Pancreas (tissue), 10 donors: ENCODE measurements around the gene GALR3. TPM values are rescaled to one million over a fixed set of nuclear protein-coding genes. Genes with fewer than 3 reads are reported as not detected.

Experiments used
- ATAC-seq, 4 donors: fragments of 200-7000 bp; cut with Tn5 transposase; one replicate each; pipeline versions ENCODE4 v1.8.0 to v1.9.1; 2020; ENCODE audit warnings: mild to moderate bottlenecking in 4 of 4, moderate library complexity in 4 of 4
- DNase-seq, 6 donors: peaks; one replicate each; pipeline ENCODE4 v3.0.0-alpha.2; 2020
- FAIRE-seq: peaks from 2 replicates; lab custom pipeline; 2012; peaks lifted over from hg19 to GRCh38; lab: Jason Lieb, UNC
- H3K27ac ChIP-seq, 4 donors: fragments of 200-600 bp; sonication (generic); 1 replicate in 3 of 4; 2 replicates in 1 of 4; pipeline versions ENCODE4 v1.5.0 to v1.8.0; 2020
- H3K27me3 ChIP-seq, 4 donors: fragments of 200-600 bp; one replicate each; pipeline ENCODE4 v1.8.0; 2021
- H3K36me3 ChIP-seq, 3 donors: fragments of 200-600 bp; sonication (generic) in 1 of 3; one replicate each; pipeline versions ENCODE4 v1.5.0 to v1.8.0; 2020 to 2021
- H3K4me1 ChIP-seq, 3 donors: fragments of 200-600 bp; one replicate each; pipeline ENCODE4 v1.8.0; 2021
- H3K4me3 ChIP-seq, 4 donors: fragments of 200-600 bp; sonication (generic) in 2 of 4; one replicate each; pipeline versions ENCODE4 v1.5.0 to v1.8.0; 2020 to 2021
- H3K9me3 ChIP-seq, 4 donors: fragments of 200-600 bp; one replicate each; pipeline ENCODE4 v1.8.0; 2021
- WGBS, 2 donors: extraction: QIAGEN DNeasy Blood & Tissue Kit; methylation state at CpG; one replicate each; pipeline ENCODE4 v1.1.7; 2013; 5-methylcytosine and 5-hydroxymethylcytosine counted together
- intact Hi-C, 3 donors: fragments of 100-400 bp; cut with DNase I; formaldehyde crosslinking; loops; one replicate each; pipeline versions ENCODE4 v1.11.1 to v1.14.2; 2022
- polyA plus RNA-seq, 2 donors: library from polyadenylated mRNA; stranded (reverse); fragments of 200-250 nt; gene quantifications; one replicate each; pipeline ENCODE4 v1.2.3, GENCODE V29; 2013
- total RNA-seq, 6 donors: library from RNA; stranded (reverse); fragmentation: NEBNext Ultra II Directional in 4 of 6; extraction: Animal tissue kit (Norgen Biotek cat#: 25700) in 4 of 6; gene quantifications; one replicate each; pipeline versions ENCODE4 v1.2.1 to v1.2.4, GENCODE V29; 2021 to 2023
- TF ChIP-seq, protein P1 (sequence below), 4 donors: fragments of 200-600 bp; sonication (generic) in 3 of 4; IDR thresholded peaks; one replicate each; pipeline versions ENCODE4 v1.5.0 to v1.8.0; 2021; ENCODE audit warnings: antibody characterized with exemption in 4 of 4
- donor health status: healthy with polysubstance abuse.
- donor health status: DM: no; HTN: no; CAD: no; lungs with moderate emphysema.
- donor health status: DM: no; HTN: no; CAD: no.
- donor health status: control.
- donor health status: control.
- donor health status: Bipolar disorder and iron deficiency.
- donor health status: DM: yes; HTN: yes; CAD: no.
- donor health status: DM: no; HTN: no; CAD: no.
- donor health status: DM: no; HTN: no; CAD: no.
- donor health status: DM: yes; HTN: yes; CAD: no.

GALR3 gene
- total and polyA plus RNA-seq, 8 donors: 0.19 to 0.75 (median 0.43) TPM; not detected in 3

DNA sequence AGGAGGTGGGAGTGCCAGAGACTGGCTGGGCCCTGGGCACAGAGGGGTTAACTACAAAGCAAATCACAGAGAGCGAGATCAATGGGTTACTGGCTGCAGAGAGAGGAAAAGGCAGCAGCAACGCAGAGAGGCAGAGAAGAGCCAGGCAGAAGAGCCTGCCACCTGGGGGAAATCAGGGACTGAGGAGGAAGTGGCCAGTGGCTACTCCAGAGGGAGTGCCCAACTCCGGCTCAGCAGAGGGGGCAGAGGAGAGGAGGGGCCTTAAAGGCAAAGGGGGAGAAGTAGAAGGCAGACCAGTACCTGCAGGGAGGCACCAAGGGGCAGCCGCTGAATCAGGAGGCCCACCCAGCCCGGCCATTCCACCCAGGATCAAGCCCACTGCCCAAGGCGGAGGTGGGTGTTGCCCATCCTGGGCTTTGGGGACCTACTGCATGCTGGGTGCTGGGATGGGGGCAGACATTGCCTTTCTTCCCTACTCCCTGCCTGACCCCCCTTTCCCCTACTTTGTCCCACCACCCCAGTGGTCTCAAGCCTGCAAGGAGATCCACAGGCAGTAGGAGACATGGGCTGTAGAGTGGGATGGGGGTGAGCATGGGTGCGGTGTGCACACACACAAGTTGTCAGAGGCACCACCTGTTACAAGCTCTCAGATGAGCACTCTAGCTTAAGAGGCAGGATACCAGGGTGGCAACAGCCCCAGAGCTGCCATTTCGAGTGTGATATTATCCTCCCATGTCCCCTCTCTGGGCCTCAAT lies 926 bp upstream of the GALR3 start:
- Histone ChIP-seq H3K4me1 (peaks cover 3 to 14% (median 11%) of the 10 kb centered on the region in 3 donors), H3K36me3 (no peaks in the 10 kb centered on the region), H3K27me3 (no peaks in the 10 kb centered on the region), H3K27ac (no peak overlapping the region), H3K9me3 (no peaks in the 10 kb centered on the region), H3K4me3 (no peak overlapping the region)
- DNase-seq (no peak), ATAC-seq (no peak), FAIRE-seq (no peak)
- WGBS, 2 donors: 46 to 51% methylated on average over 8 of the region's 8 CpGs
- TF ChIP-seq, protein P1, sequence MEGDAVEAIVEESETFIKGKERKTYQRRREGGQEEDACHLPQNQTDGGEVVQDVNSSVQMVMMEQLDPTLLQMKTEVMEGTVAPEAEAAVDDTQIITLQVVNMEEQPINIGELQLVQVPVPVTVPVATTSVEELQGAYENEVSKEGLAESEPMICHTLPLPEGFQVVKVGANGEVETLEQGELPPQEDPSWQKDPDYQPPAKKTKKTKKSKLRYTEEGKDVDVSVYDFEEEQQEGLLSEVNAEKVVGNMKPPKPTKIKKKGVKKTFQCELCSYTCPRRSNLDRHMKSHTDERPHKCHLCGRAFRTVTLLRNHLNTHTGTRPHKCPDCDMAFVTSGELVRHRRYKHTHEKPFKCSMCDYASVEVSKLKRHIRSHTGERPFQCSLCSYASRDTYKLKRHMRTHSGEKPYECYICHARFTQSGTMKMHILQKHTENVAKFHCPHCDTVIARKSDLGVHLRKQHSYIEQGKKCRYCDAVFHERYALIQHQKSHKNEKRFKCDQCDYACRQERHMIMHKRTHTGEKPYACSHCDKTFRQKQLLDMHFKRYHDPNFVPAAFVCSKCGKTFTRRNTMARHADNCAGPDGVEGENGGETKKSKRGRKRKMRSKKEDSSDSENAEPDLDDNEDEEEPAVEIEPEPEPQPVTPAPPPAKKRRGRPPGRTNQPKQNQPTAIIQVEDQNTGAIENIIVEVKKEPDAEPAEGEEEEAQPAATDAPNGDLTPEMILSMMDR (IDR thresholded peaks at IDR 0.05): no peak
- intact Hi-C loops: no loop called here

DNA sequence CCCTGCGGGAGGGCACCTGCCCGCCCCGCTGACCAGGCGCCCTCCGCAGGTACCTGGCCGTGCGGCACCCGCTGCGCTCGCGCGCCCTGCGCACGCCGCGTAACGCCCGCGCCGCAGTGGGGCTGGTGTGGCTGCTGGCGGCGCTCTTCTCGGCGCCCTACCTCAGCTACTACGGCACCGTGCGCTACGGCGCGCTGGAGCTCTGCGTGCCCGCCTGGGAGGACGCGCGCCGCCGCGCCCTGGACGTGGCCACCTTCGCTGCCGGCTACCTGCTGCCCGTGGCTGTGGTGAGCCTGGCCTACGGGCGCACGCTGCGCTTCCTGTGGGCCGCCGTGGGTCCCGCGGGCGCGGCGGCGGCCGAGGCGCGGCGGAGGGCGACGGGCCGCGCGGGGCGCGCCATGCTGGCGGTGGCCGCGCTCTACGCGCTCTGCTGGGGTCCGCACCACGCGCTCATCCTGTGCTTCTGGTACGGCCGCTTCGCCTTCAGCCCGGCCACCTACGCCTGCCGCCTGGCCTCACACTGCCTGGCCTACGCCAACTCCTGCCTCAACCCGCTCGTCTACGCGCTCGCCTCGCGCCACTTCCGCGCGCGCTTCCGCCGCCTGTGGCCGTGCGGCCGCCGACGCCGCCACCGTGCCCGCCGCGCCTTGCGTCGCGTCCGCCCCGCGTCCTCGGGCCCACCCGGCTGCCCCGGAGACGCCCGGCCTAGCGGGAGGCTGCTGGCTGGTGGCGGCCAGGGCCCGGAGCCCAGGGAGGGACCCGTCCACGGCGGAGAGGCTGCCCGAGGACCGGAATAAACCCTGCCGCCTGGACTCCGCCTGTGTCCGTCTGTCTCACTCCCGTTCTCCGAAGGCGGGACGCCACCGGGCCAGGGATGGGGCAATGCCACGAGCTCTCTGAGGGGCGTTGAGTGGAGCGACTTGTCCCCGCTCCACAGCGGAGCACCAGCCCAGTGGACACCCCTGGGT lies 1.8 kb downstream of the GALR3 start:
- FAIRE-seq (no peak), ATAC-seq (no peak), DNase-seq (no peak)
- Histone ChIP-seq H3K27ac (no peak overlapping the region), H3K9me3 (no peaks in the 10 kb centered on the region), H3K4me3 (peak overlapping the region in 1 of 4 donors; percentile 14), H3K27me3 (no peaks in the 10 kb centered on the region), H3K36me3 (no peaks in the 10 kb centered on the region), H3K4me1 (no peaks in the 10 kb centered on the region)
- TF ChIP-seq, protein P1 (IDR thresholded peaks at IDR 0.05): no peak
- WGBS, 2 donors: 36 to 56% methylated on average over 123 to 135 of the region's 135 CpGs
- intact Hi-C loops: no loop called here

DNA sequence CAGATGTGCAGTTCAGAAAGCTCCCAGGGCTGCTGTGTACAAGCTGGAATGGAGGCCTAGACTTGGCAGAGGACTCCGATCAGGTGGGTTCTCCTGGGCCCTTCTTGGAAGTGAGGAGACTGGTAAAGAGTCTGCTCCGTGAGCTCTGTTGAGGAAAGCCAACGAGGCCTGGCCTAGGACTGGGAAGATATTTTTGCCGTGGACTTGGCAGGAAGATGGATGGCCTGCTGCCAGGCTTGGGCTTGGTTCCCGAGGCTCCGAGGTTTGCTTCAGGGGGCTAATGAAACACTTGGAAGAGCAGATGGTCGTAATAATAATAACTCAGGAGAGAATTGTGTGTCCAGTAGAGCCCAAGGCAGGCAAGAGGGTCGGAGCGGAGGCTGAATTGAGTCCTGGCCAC lies 3.9 kb downstream of the GALR3 start:
- no peaks in the 10 kb centered on the region for H3K4me1 ChIP-seq
- DNase-seq (no peak), FAIRE-seq (no peak), ATAC-seq (peak in 2 of 4 donors; percentile 31 to 33)
- H3K27ac ChIP-seq: no peak overlapping the region
- no peaks in the 10 kb centered on the region for H3K9me3 ChIP-seq
- no peak overlapping the region for H3K4me3 ChIP-seq
- TF ChIP-seq, protein P1 (IDR thresholded peaks at IDR 0.05): no peak
- H3K36me3 ChIP-seq: peaks cover 0 to 19% (median 17%) of the 10 kb centered on the region in 3 donors
- WGBS, 2 donors: 37 to 38% methylated on average over 9 of the region's 9 CpGs
- intact Hi-C loops: no loop called here
- no peaks in the 10 kb centered on the region for H3K27me3 ChIP-seq

DNA sequence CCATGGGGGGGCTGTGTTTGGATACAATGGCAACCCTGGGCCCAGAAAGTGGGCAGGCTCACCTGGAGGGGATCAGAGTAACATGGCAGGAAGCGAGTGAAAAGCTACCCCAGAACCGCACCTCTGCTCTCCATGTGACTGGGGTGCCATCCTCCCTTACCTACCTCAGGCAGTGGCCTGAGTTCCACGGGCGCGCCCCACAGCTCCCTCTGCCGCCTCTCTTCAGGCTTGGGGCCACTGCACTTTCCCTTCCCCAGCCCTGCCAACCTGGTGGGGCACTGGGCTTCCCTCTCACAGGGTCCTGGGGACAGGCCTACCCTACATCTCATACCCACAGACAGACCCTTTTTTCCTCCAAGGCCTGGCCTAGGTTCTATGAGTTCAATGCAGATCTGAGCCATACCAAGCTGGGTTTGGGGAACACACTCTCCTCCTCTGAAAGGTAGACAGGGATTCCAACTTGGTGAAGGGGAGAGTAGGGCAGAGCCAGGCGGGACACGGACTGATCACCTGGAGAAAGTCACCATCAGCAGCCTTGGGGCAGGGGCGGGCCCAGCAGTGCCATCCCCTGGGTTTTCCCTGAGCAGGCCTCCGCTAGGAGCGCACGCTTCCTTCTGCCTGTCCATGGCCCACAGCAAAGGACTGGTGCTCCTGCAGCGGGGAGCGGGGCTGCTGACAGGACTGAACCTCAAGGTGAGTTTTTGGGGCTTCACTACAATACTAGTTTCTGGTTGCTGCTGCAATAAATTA lies 7.1 kb downstream of the GALR3 start:
- H3K36me3 ChIP-seq: peaks cover 0 to 41% (median 36%) of the 10 kb centered on the region in 3 donors
- H3K27ac ChIP-seq: no peak overlapping the region
- DNase-seq (no peak), FAIRE-seq (no peak), ATAC-seq (no peak)
- TF ChIP-seq, protein P1 (IDR thresholded peaks at IDR 0.05): no peak
- H3K4me3 ChIP-seq: no peak overlapping the region
- 90 to 95% methylated on average over 14 of the region's 14 CpGs for WGBS, 2 donors
- H3K4me1 ChIP-seq: no peaks in the 10 kb centered on the region
- no peaks in the 10 kb centered on the region for H3K27me3 ChIP-seq
- no peaks in the 10 kb centered on the region for H3K9me3 ChIP-seq
- intact Hi-C loops: no loop called here
